Kidney epithelial cell (primary cell): ENCODE data around the gene FAM120B. TPM values are rescaled to one million over a fixed set of nuclear protein-coding genes. Genes with fewer than 3 reads are reported as not detected.

ENCODE experiments used
- DNase-seq: peaks from one replicate; pipeline ENCODE4 v3.0.0-alpha.2; 2010; ENCODE audit warnings: low read depth
- H3K27me3 ChIP-seq: 2 replicates; pipeline ENCODE4 v1.6.0; 2011; ENCODE audit warnings: low read length; ENCODE audit not compliant: control insufficient read depth, insufficient read depth
- H3K36me3 ChIP-seq: 2 replicates; pipeline ENCODE4 v1.5.1; 2011; ENCODE audit warnings: low read length; ENCODE audit not compliant: control insufficient read depth, insufficient read depth
- H3K4me3 ChIP-seq: 2 replicates; pipeline ENCODE4 v1.5.1; 2011; ENCODE audit warnings: low read depth, mild to moderate bottlenecking, control low read depth, low read length
- total RNA-seq: library from RNA; depleted of rRNA; stranded (reverse); fragments of >200 nt; gene quantifications from 2 replicates; pipeline ENCODE4 v1.2.3, GENCODE V29; 2015
- TF ChIP-seq, protein P1 (sequence below): IDR thresholded peaks from 2 replicates; pipeline ENCODE4 v1.5.1; 2011; ENCODE audit warnings: mild to moderate bottlenecking, moderate library complexity, low read length, control low read depth, inconsistent platforms; ENCODE audit not compliant: insufficient read depth, poor library complexity, severe bottlenecking

Gene FAM120B
- total RNA-seq, 1 donor from 2014 or later = 12.4 TPM

DNA sequence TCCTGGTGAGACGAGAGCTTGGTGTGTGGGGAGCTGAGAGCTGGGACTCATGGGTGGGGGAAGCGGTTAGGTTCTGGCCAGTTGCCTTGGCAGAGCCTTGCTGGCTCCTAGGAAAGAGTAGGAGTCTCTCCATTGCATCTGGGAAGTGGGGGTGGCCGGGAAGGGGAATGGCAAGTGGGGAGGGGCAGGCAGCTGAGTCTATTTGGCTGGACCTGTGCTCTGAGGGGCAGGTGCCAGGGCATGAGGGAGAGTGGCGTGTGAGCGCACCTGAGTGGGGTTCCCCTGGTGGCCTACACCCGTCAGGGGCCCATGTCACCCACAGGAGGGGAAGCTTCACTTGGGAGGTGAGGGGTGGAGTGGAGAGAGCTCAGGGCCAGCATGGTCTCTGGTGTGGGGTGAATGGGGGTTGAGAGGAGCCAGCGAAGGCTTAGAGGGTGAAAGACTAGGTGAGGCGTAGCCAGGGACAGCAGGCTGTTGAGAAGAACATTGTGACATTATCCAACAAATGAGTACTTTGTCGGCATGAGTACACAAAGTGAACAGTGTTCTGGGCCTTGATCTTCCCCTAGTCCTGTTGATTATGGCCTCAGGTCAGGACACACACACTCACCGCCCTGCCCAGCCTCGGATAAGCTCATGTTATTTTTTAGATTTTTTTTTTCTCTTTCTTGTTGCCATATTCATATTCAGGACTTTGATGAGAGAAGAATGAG is 59.8 kb downstream of the FAM120B start:
- Histone ChIP-seq H3K36me3 (no peaks in the 10 kb centered on the region), H3K27me3 (no peaks in the 10 kb centered on the region), H3K4me3 (no peak overlapping the region)
- TF ChIP-seq, protein P1, sequence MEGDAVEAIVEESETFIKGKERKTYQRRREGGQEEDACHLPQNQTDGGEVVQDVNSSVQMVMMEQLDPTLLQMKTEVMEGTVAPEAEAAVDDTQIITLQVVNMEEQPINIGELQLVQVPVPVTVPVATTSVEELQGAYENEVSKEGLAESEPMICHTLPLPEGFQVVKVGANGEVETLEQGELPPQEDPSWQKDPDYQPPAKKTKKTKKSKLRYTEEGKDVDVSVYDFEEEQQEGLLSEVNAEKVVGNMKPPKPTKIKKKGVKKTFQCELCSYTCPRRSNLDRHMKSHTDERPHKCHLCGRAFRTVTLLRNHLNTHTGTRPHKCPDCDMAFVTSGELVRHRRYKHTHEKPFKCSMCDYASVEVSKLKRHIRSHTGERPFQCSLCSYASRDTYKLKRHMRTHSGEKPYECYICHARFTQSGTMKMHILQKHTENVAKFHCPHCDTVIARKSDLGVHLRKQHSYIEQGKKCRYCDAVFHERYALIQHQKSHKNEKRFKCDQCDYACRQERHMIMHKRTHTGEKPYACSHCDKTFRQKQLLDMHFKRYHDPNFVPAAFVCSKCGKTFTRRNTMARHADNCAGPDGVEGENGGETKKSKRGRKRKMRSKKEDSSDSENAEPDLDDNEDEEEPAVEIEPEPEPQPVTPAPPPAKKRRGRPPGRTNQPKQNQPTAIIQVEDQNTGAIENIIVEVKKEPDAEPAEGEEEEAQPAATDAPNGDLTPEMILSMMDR = no peak
- no peak for DNase-seq

DNA sequence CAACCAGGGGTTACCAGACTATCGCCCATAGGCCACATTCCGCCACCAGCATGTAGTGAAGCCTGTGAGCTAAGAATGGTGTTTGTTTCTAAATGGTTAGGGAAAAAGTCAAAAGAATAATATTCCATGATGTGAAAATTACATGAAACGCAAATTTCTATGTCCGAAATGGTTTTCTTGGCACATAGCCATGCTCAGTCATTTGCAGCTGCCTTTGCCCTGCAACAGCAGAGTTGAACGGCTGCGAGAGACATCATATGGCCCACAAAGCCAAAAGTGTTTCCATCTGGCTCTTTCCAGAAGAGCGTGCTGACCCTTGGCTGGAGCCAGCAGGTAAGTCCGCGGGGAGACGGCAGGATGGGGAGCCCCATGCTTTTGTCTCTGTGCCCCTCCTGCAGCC is 60.7 kb downstream of the FAM120B start:
- TF ChIP-seq, protein P1 = no peak
- Histone ChIP-seq H3K4me3 (no peak overlapping the region), H3K27me3 (no peaks in the 10 kb centered on the region), H3K36me3 (no peaks in the 10 kb centered on the region)
- DNase-seq = no peak

- TF ChIP-seq, protein P1 = no peak
- no peak for DNase-seq
- Histone ChIP-seq H3K4me3 (no peak overlapping the region), H3K27me3 (no peaks in the 10 kb centered on the region), H3K36me3 (no peaks in the 10 kb centered on the region)
These were observed 62.0 kb downstream of the FAM120B start for GRCh38 chr6:170368544-170368943.

DNA sequence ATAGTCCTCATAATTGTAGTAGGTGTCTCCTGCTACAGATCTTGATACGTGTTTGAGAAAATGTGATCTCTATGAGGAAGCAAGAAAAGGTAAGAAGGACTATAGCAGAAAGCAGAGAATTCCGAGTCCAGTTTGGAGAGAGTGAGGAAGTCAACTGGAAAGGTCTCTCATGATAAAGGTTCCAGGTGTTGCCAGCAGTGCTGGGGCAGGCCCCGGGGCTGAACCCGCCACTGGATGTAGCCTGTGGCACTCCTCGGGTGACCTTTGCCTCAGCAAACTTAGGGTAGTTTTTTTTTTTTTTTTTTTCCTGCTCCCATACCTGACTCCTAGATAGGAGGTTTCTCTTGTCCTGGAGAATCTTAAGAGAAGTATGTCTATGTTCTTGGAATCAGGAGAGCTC is 62.8 kb downstream of the FAM120B start:
- DNase-seq = no peak
- Histone ChIP-seq H3K36me3 (no peaks in the 10 kb centered on the region), H3K4me3 (no peak overlapping the region), H3K27me3 (no peaks in the 10 kb centered on the region)
- TF ChIP-seq, protein P1 = no peak

DNA sequence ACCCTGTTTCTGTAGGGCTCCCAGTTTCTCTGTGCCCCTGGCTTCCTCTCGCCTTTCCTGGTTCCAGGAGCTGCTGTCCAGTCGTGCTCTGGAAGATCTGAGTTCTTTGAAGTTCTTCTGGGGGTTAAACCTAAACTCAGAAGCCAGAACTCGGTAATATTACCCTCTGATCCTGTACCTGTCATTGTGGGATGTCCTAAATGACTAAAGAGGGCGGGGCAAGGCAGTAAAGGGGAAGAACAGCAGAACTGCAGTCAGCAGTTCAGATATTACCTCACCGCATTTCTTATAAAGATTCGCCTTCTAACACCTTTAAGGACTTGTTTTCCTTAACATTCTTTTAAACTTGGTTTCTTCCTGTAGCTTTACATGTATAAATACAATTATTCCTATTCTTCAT is 63.9 kb downstream of the FAM120B start:
- Histone ChIP-seq H3K4me3 (no peak overlapping the region), H3K36me3 (no peaks in the 10 kb centered on the region), H3K27me3 (no peaks in the 10 kb centered on the region)
- DNase-seq = no peak
- TF ChIP-seq, protein P1 = no peak

DNA sequence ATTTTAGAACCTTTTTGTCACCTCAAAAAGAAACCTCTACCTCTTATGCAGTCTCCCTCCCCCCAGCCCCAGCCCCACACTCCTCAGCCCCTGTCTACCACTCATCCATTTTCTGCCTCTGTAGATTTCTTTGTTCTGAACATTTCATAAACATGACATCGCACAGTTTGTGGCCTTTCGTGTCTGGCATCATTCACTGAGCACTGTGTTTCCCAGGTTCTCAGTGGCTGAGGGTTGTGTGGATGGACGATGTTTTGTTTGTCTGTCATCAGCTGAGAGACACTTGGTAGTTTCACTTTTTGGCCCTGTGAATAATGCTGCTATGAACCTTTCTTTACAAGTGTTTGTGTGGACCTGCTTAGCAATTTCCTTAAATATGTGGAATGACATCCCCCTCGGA is 64.5 kb downstream of the FAM120B start:
- TF ChIP-seq, protein P1 = no peak

More for the DNA sequence above, 64.5 kb downstream of the FAM120B start:
- Histone ChIP-seq H3K4me3 (no peak overlapping the region), H3K27me3 (no peaks in the 10 kb centered on the region), H3K36me3 (no peaks in the 10 kb centered on the region)
- no peak for DNase-seq
